IMR-90 (cell line): ENCODE data around the gene RAD52. TPM values are rescaled to one million over a fixed set of nuclear protein-coding genes. Genes with fewer than 3 reads are reported as not detected.

Source experiments
- ATAC-seq: fragments of 200-7000 bp; cut with Tn5 transposase; 2 replicates; pipeline ENCODE4 v1.9.1; 2020; ENCODE audit warnings: low read depth, mild to moderate bottlenecking, moderate library complexity
- BruUV-seq: library from RNA; stranded (reverse); fragments of 400-500 nt; replicated peaks from 2 replicates; lab custom pipeline; 2021; lab: Mats Ljungman, UMichigan
- CTCF ChIA-PET: fragments of 300-600 bp; formaldehyde crosslinking; extraction: SDS; loops from one replicate; lab custom pipeline; 2021; ENCODE audit warnings: antibody characterized with exemption; lab: Yijun Ruan, JAX
- POLR2A ChIA-PET: fragments of 300-600 bp; sonication (Branson Sonifier 250); formaldehyde crosslinking; loops from one replicate; lab custom pipeline; 2022; ENCODE audit warnings: antibody characterized with exemption; ENCODE audit not compliant: unreplicated experiment; lab: Charles Lee
- DNase-seq: peaks from one replicate; pipeline ENCODE4 v3.0.0; 2013
- H2AFZ ChIP-seq: replicated peaks from 2 replicates; pipeline ENCODE3; 2013; ENCODE audit warnings: low read length, mild to moderate bottlenecking; ENCODE audit not compliant: poor library complexity
- H2AK5ac ChIP-seq: 2 replicates; pipeline ENCODE4 v1.6.1; 2013; ENCODE audit warnings: low read depth, low read length, inconsistent platforms
- H2AK9ac ChIP-seq: replicated peaks from 2 replicates; pipeline ENCODE3; 2013; ENCODE audit warnings: mild to moderate bottlenecking, low read depth, low read length, moderate library complexity; ENCODE audit not compliant: poor library complexity
- H2BK120ac ChIP-seq: 2 replicates; pipeline ENCODE4 v1.6.1; 2013; ENCODE audit warnings: low read depth, low read length, inconsistent platforms
- H2BK15ac ChIP-seq: 3 replicates; pipeline ENCODE4 v1.6.1; 2013; ENCODE audit warnings: low read depth, low read length, inconsistent platforms
- H2BK20ac ChIP-seq: 2 replicates; pipeline ENCODE4 v1.6.1; 2013; ENCODE audit warnings: low read depth, mild to moderate bottlenecking, inconsistent platforms, low read length, moderate library complexity
- H2BK5ac ChIP-seq: 2 replicates; pipeline ENCODE4 v1.6.1; 2013; ENCODE audit warnings: mild to moderate bottlenecking, low read depth, low read length, inconsistent platforms; ENCODE audit not compliant: poor library complexity, severe bottlenecking
- H3K14ac ChIP-seq: replicated peaks from 2 replicates; pipeline ENCODE4 v1.6.1; 2013; ENCODE audit warnings: low read depth, low read length, inconsistent platforms
- H3K18ac ChIP-seq: 2 replicates; pipeline ENCODE4 v1.6.1; 2013; ENCODE audit warnings: low read depth, low read length, control low read depth
- H3K23ac ChIP-seq: 2 replicates; pipeline ENCODE4 v1.6.1; 2013; ENCODE audit warnings: low read depth, low read length, inconsistent platforms
- H3K27ac ChIP-seq: 2 replicates; pipeline ENCODE4 v1.5.1; 2013; ENCODE audit warnings: mild to moderate bottlenecking, control low read depth, low read length; ENCODE audit not compliant: insufficient read depth
- H3K27me3 ChIP-seq: 2 replicates; pipeline ENCODE4 v1.6.1; 2013; ENCODE audit warnings: low read length; ENCODE audit not compliant: control insufficient read depth, insufficient read depth
- H3K36me3 ChIP-seq: 2 replicates; pipeline ENCODE4 v1.6.1; 2013; ENCODE audit warnings: low read length, mixed read lengths; ENCODE audit not compliant: control insufficient read depth, insufficient read depth
- H3K4ac ChIP-seq: 2 replicates; pipeline ENCODE4 v1.6.1; 2013; ENCODE audit warnings: low read depth, low read length, inconsistent platforms
- H3K4me1 ChIP-seq: 2 replicates; pipeline ENCODE4 v1.6.1; 2013; ENCODE audit warnings: low read length, mixed read lengths; ENCODE audit not compliant: control insufficient read depth, insufficient read depth
- H3K4me2 ChIP-seq: 2 replicates; pipeline ENCODE4 v1.6.1; 2013; ENCODE audit warnings: low read depth, mild to moderate bottlenecking, control low read depth, low read length, moderate library complexity
- H3K4me3 ChIP-seq: 2 replicates; pipeline ENCODE4 v1.5.1; 2013; ENCODE audit warnings: low read depth, mild to moderate bottlenecking, control low read depth, low read length, moderate library complexity; ENCODE audit not compliant: insufficient read depth
- H3K56ac ChIP-seq: 2 replicates; pipeline ENCODE4 v1.6.1; 2013; ENCODE audit warnings: low read length, inconsistent platforms; ENCODE audit not compliant: insufficient read depth; ENCODE audit errors: extremely low read depth
- H3K79me1 ChIP-seq, 2 experiments: 2 replicates each; pipeline ENCODE4 v1.6.1; 2013; ENCODE audit warnings: low read length in 2 of 2, inconsistent platforms in 1 of 2, low read depth in 1 of 2
- H3K9ac ChIP-seq: 2 replicates; pipeline ENCODE4 v1.6.1; 2013; ENCODE audit warnings: low read depth, low read length, control low read depth
- H3K9me1 ChIP-seq: 2 replicates; pipeline ENCODE4 v1.6.1; 2013; ENCODE audit warnings: low read length, inconsistent platforms; ENCODE audit not compliant: insufficient read depth
- H3K9me3 ChIP-seq: 2 replicates; pipeline ENCODE4 v1.6.1; 2013; ENCODE audit warnings: low read length; ENCODE audit not compliant: control insufficient read depth, insufficient read depth
- H4K20me1 ChIP-seq: 2 replicates; pipeline ENCODE4 v1.6.1; 2013; ENCODE audit warnings: low read length, inconsistent platforms; ENCODE audit not compliant: insufficient read depth
- H4K5ac ChIP-seq: 2 replicates; pipeline ENCODE4 v1.6.1; 2013; ENCODE audit warnings: mild to moderate bottlenecking, low read depth, low read length, control low read depth
- H4K8ac ChIP-seq, 2 experiments: 2 replicates each; pipeline ENCODE4 v1.6.1; 2013; ENCODE audit warnings: low read depth in 2 of 2, low read length in 2 of 2, control low read depth in 1 of 2, inconsistent platforms in 1 of 2
- H4K91ac ChIP-seq: 2 replicates; pipeline ENCODE4 v1.6.1; 2013; ENCODE audit warnings: low read depth, low read length, inconsistent platforms; ENCODE audit not compliant: insufficient read depth
- MXI1 ChIP-seq: IDR thresholded peaks from 2 replicates; pipeline ENCODE4 v1.6.1; 2012; ENCODE audit warnings: low read depth, mild to moderate bottlenecking, low read length, moderate library complexity, borderline replicate concordance
- RCOR1 ChIP-seq: IDR thresholded peaks from 2 replicates; pipeline ENCODE4 v1.6.1; 2012; ENCODE audit warnings: mild to moderate bottlenecking, low read length, improper control_type of control experiment; ENCODE audit not compliant: insufficient replicate concordance
- WGBS, 2 experiments: methylation state at CpG; one replicate each; pipeline versions ENCODE4 v1.1.5 to v1.1.7; 2013; ENCODE audit warnings: missing lambda C conversion rate in 2 of 2; ENCODE audit not compliant: insufficient read length in 1 of 2; ENCODE audit errors: extremely low coverage in 2 of 2; 5-methylcytosine and 5-hydroxymethylcytosine counted together
- dilution Hi-C: fragments of 300-500 bp; cut with HindIII; formaldehyde crosslinking; loops from one replicate; pipeline ENCODE4 v1.14.3; 2018; ENCODE audit warnings: low sequenced_read_pairs; ENCODE audit not compliant: unreplicated experiment
- in situ Hi-C: fragments of 300-500 bp; cut with MboI; formaldehyde crosslinking; loops from 3 replicates; pipeline ENCODE4 v1.14.3; 2019; ENCODE audit warnings: low sequenced_read_pairs, inconsistent platforms, mixed read lengths
- intact Hi-C: fragments of 100-400 bp; cut with micrococcal nuclease; formaldehyde crosslinking; loops from 2 replicates; pipeline ENCODE4 v1.10.0; 2022
- polyA plus RNA-seq, 3 experiments: library from polyadenylated mRNA; depleted of rRNA; stranded (reverse); fragments of >200 nt; gene quantifications; 2 replicates each; pipeline ENCODE4 v1.2.3, GENCODE V29; 2012; ENCODE audit warnings: low replicate concordance in 1 of 3
- total RNA-seq: library from RNA; depleted of rRNA; stranded (reverse); fragments of >200 nt; gene quantifications from 2 replicates; pipeline ENCODE4 v1.2.3, GENCODE V29; 2012
- TF ChIP-seq, protein P1 (sequence below): conservative IDR thresholded peaks from 2 replicates; pipeline ENCODE4 v1.5.1; 2012; ENCODE audit warnings: mild to moderate bottlenecking, low read depth, low read length, improper control_type of control experiment
- TF ChIP-seq, protein P2 (sequence below): fragments of 150-350 bp; IDR thresholded peaks from 2 replicates; pipeline ENCODE4 v1.6.1; 2017; ENCODE audit warnings: mild to moderate bottlenecking, antibody characterized with exemption, low read length, low read depth

The RAD52 gene
- total and polyA plus RNA-seq, 2 of the 4 experiments (the other 2 are of a cell fraction): 10.7 to 11.3 TPM

DNA sequence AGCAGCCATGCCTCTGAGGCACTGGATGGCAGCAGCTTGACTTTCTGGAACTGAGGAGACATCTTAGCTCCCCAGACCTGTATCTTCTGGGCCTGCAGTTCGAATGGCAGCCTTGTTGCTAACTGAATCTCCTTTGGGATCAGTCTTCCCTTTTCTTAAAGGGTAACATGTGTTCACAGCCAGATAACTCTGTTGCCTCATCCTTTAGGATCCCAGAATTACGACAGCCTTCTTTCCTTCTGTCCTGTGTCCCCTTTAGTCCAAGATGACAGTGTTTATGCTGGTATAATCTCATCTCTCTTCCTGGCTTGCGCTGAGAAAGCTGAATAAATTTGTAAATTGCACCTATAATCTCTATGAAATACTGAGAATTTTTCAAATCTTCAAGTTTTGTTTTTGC, 32.5 kb upstream of the RAD52 start:
- no peak overlapping the region for H2BK15ac ChIP-seq
- H3K23ac ChIP-seq: no peak overlapping the region
- no TSS peak for BruUV-seq
- no peak overlapping the region for H2BK5ac ChIP-seq
- H3K18ac ChIP-seq: peak overlapping the region; percentile 53
- H3K4me3 ChIP-seq: no peak overlapping the region
- intact Hi-C loops: no loop called here
- ChIA-PET POLR2A (no interaction called here), CTCF (no interaction called here)
- H2BK120ac ChIP-seq: no peak overlapping the region
- H3K27ac ChIP-seq: no peak overlapping the region
- H2AK9ac ChIP-seq: peak overlapping the region; percentile 18
- no peaks in the 10 kb centered on the region for H4K20me1 ChIP-seq
- TF ChIP-seq, protein P1, sequence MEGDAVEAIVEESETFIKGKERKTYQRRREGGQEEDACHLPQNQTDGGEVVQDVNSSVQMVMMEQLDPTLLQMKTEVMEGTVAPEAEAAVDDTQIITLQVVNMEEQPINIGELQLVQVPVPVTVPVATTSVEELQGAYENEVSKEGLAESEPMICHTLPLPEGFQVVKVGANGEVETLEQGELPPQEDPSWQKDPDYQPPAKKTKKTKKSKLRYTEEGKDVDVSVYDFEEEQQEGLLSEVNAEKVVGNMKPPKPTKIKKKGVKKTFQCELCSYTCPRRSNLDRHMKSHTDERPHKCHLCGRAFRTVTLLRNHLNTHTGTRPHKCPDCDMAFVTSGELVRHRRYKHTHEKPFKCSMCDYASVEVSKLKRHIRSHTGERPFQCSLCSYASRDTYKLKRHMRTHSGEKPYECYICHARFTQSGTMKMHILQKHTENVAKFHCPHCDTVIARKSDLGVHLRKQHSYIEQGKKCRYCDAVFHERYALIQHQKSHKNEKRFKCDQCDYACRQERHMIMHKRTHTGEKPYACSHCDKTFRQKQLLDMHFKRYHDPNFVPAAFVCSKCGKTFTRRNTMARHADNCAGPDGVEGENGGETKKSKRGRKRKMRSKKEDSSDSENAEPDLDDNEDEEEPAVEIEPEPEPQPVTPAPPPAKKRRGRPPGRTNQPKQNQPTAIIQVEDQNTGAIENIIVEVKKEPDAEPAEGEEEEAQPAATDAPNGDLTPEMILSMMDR: no peak
- TF ChIP-seq RCOR1 (no peak), MXI1 (no peak)
- TF ChIP-seq, protein P2, sequence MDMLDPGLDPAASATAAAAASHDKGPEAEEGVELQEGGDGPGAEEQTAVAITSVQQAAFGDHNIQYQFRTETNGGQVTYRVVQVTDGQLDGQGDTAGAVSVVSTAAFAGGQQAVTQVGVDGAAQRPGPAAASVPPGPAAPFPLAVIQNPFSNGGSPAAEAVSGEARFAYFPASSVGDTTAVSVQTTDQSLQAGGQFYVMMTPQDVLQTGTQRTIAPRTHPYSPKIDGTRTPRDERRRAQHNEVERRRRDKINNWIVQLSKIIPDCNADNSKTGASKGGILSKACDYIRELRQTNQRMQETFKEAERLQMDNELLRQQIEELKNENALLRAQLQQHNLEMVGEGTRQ: no peak
- H3K9me1 ChIP-seq: no peaks in the 10 kb centered on the region; the same call in 1 of the 2 replicates
- no peaks in the 10 kb centered on the region for H3K27me3 ChIP-seq
- in situ Hi-C loops: no loop called here
- H3K79me1 ChIP-seq: no peaks in the 10 kb centered on the region
- no peak overlapping the region for H3K56ac ChIP-seq
- H3K4me2 ChIP-seq: no peak overlapping the region
- H3K14ac ChIP-seq: peak overlapping the region; percentile 63; the same call in 1 of the 2 replicates
- H2BK20ac ChIP-seq: no peak overlapping the region
- dilution Hi-C loops: no loop called here
- no peak overlapping the region for H4K8ac ChIP-seq
- no peaks in the 10 kb centered on the region for H3K9me3 ChIP-seq
- peaks cover 5% of the 10 kb centered on the region for H3K4me1 ChIP-seq
- peak overlapping the region; percentile 36; the same call in 1 of the 2 replicates for H4K5ac ChIP-seq
- H3K4ac ChIP-seq: 0 out of 2 replicates have a peak overlapping the region, but pooled peaks have one; percentile 12
- no peak overlapping the region for H2AK5ac ChIP-seq
- no peak overlapping the region for H4K91ac ChIP-seq
- peak overlapping the region; percentile 70 for H2AFZ ChIP-seq
- 67% methylated on average over 1 of the region's 3 CpGs; no CpG with 5 or more reads in 1 of the 2 experiments for WGBS, 2 experiments
- DNase-seq (no peak), ATAC-seq (no peak)
- H3K9ac ChIP-seq: no peak overlapping the region
- H3K36me3 ChIP-seq: no peaks in the 10 kb centered on the region
